WI38 (cell line): ENCODE results near the gene S100A16.

Experiments
- H3K4me3 ChIP-seq: 2 replicates; pipeline ENCODE4 v1.5.1; 2011; ENCODE audit warnings: low read depth, mild to moderate bottlenecking, control low read depth, low read length
- CTCF ChIP-seq: IDR thresholded peaks from 2 replicates; pipeline ENCODE4 v1.5.1; 2012; ENCODE audit warnings: low read depth, mild to moderate bottlenecking, control low read depth, low read length

S100A16 gene

DNA sequence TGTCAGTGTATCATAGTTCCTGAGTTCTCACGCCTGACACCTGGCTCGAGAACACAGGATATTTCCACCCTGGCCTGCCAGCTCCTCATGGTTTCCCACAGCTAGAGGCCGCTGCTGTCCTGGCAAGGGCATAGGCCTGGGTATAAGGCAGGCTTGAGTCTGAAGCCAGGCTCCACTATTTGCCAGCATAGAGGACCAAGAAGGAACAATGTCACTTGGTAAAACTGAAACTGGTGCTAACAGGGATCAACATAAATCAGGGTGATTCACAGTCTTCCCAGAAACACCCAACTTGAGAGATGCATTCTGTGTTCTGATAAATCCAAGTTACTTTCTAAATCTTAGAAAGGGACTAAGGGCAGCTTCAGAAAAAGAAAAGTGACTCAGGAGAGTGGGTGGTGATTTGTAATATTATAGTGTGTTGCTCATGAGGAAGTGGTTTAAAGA, 40.3 kb downstream of the S100A16 start:
- peak; percentile 90 for TF ChIP-seq CTCF
- H3K4me3 ChIP-seq, result no peak overlapping the region

- no peak for TF ChIP-seq CTCF
- H3K4me3 ChIP-seq, result no peak overlapping the region
These were observed 41.2 kb downstream of the S100A16 start for GRCh38 chr1:153571706-153572105.

GRCh38 chr1:153570874-153571273, 42.1 kb downstream of the S100A16 start:
- no peak for TF ChIP-seq CTCF

DNA sequence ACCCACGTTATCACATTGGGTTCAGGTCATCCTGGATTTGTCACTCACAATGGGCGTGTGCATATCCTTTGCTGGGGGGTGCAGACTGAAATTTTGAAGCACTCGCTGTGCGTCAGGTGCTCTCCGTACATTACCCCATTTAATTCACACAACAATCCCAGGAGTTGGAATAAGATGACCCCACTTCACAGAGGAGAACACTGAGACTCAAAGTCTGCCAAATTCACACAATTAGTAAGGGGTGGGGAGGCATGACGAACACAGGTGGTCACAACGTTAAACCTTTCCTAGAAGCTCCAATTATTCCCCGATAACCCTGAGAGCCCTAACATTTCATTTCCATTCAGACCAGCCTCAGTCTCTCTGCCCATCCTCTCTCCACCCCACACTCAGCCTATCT, 43.5 kb downstream of the S100A16 start:
- H3K4me3 ChIP-seq, result no peak overlapping the region
- no peak for TF ChIP-seq CTCF

More at GRCh38 chr1:153570874-153571273, 42.1 kb downstream of the S100A16 start:
- no peak overlapping the region for H3K4me3 ChIP-seq

DNA sequence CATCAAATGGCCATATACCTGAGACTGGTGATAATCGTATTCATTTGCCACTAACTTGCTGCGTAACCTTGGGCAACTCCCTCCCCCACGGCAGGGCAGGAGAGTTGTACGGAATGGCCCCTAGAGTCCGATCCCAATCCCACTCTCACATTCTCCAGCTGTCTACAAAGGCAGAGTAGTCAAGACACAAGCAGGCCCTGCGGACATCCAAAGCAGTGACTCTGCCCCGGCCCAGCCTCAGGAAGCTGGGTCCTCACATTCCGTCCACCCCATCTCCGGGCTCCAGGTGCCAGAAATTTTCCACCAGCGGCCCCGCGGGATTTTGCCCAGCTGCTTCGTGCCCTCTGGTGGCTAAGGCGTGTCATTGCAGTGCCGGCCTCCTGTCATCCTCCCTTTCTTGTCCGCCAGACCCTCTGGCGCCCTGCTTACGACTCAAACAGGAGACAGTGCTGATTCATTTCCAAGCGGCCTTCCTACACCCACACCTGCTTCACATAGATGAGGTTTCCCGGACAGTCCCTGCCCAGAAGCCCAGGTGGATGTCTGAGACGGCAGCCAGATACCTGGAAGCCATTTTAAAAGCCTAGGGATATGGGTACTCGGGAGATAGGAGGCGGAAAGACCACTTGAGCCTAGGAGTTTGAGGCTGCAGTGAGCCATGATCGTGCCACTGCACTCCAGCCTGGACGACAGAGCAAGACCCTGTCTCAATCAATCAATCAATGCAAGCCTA, 44.4 kb downstream of the S100A16 start:
- no peak overlapping the region for H3K4me3 ChIP-seq
- peak; percentile 99 for TF ChIP-seq CTCF

GRCh38 chr1:153567621-153568366, 45.1 kb downstream of the S100A16 start:
- no peak for TF ChIP-seq CTCF
- H3K4me3 ChIP-seq, result no peak overlapping the region
